HG03103 (cell line): ENCODE results near the gene SH3TC2.
A peak's percentile ranks its signal among the peaks of the same experiment; 100 is the strongest.

Experiments
- ATAC-seq: cut with Tn5 transposase; IDR thresholded peaks from one replicate; pipeline ENCODE4 v1.9.1; 2021; ENCODE audit warnings: low read depth; ENCODE audit not compliant: unreplicated experiment

Gene SH3TC2

GRCh38 chr5:149035372-149035790 is 27.5 kb downstream of the SH3TC2 start:
- peak; percentile 89 for ATAC-seq

GRCh38 chr5:149030838-149031397 is 31.9 kb downstream of the SH3TC2 start:
- ATAC-seq = no peak

- ATAC-seq = no peak
Observed at GRCh38 chr5:149030392-149030791, 32.5 kb downstream of the SH3TC2 start.

GRCh38 chr5:149028984-149029383 is 33.9 kb downstream of the SH3TC2 start:
- ATAC-seq = no peak

GRCh38 chr5:149028161-149028560 is 34.7 kb downstream of the SH3TC2 start:
- ATAC-seq = no peak

- ATAC-seq = no peak
Observed at GRCh38 chr5:149027636-149028035, 35.2 kb downstream of the SH3TC2 start.

GRCh38 chr5:149024943-149025342 is 37.9 kb downstream of the SH3TC2 start:
- ATAC-seq = no peak

- no peak for ATAC-seq
Observed at GRCh38 chr5:149024477-149024876, 38.4 kb downstream of the SH3TC2 start.

GRCh38 chr5:149022200-149022599 is 40.7 kb downstream of the SH3TC2 start:
- no peak for ATAC-seq

- no peak for ATAC-seq
Observed at GRCh38 chr5:149019679-149020078, 43.2 kb downstream of the SH3TC2 start.

- ATAC-seq = no peak
Observed at GRCh38 chr5:149018909-149019443, 43.9 kb downstream of the SH3TC2 start.

- no peak for ATAC-seq
Observed at GRCh38 chr5:149017636-149018035, 45.2 kb downstream of the SH3TC2 start.

- no peak for ATAC-seq
Observed at GRCh38 chr5:149015561-149015960, 47.3 kb downstream of the SH3TC2 start.

GRCh38 chr5:149015126-149015525 is 47.7 kb downstream of the SH3TC2 start:
- ATAC-seq = no peak

- ATAC-seq = no peak
Observed at GRCh38 chr5:149014571-149015031, 48.3 kb downstream of the SH3TC2 start.

GRCh38 chr5:149013796-149014195 is 49.1 kb downstream of the SH3TC2 start:
- no peak for ATAC-seq

- no peak for ATAC-seq
Observed at GRCh38 chr5:149012350-149012749, 50.5 kb downstream of the SH3TC2 start.

- no peak for ATAC-seq
Observed at GRCh38 chr5:149011728-149012127, 51.1 kb downstream of the SH3TC2 start.

GRCh38 chr5:149011084-149011483 is 51.8 kb downstream of the SH3TC2 start:
- ATAC-seq = no peak

- ATAC-seq = no peak
Observed at GRCh38 chr5:149007174-149007573, 55.7 kb downstream of the SH3TC2 start.

- no peak for ATAC-seq
Observed at GRCh38 chr5:149006426-149006825, 56.4 kb downstream of the SH3TC2 start.

- no peak for ATAC-seq
Observed at GRCh38 chr5:149005077-149005892, 57.6 kb downstream of the SH3TC2 start.
